ENCODE measurements around the gene TMEM132C.

TMEM132C gene

GRCh38 chr12:128729628-128730121 is 462.7 kb downstream of the TMEM132C start:
- DNase-seq = no peak

GRCh38 chr12:128734371-128734770 is 467.4 kb downstream of the TMEM132C start:
- DNase-seq = no peak

GRCh38 chr12:128737292-128737966 is 470.5 kb downstream of the TMEM132C start:
- no peak for DNase-seq

GRCh38 chr12:128743916-128744315 is 476.9 kb downstream of the TMEM132C start:
- DNase-seq = no peak

GRCh38 chr12:128745772-128746689 is 479.1 kb downstream of the TMEM132C start:
- DNase-seq = no peak

GRCh38 chr12:128747441-128747840 is 480.5 kb downstream of the TMEM132C start:
- DNase-seq = no peak

GRCh38 chr12:128752386-128752785 is 485.4 kb downstream of the TMEM132C start:
- DNase-seq = no peak

- no peak for DNase-seq
These were observed 486.5 kb downstream of the TMEM132C start for GRCh38 chr12:128753438-128753837.

GRCh38 chr12:128754275-128754674 is 487.3 kb downstream of the TMEM132C start:
- DNase-seq = no peak

GRCh38 chr12:128755566-128755965 is 488.6 kb downstream of the TMEM132C start:
- no peak for DNase-seq

Data from hematopoietic multipotent progenitor cell treated with erythropoietin and hydrocortisone succinate and interleukin-3 and kit ligand, for 8 days (in vitro differentiated cells).